ENCODE data around the gene GRK1. TPM values are rescaled to one million over a fixed set of nuclear protein-coding genes. Genes with fewer than 3 reads are reported as not detected.

GRK1 gene
- total RNA-seq, 1 experiment from 2014 or later, result not detected

DNA sequence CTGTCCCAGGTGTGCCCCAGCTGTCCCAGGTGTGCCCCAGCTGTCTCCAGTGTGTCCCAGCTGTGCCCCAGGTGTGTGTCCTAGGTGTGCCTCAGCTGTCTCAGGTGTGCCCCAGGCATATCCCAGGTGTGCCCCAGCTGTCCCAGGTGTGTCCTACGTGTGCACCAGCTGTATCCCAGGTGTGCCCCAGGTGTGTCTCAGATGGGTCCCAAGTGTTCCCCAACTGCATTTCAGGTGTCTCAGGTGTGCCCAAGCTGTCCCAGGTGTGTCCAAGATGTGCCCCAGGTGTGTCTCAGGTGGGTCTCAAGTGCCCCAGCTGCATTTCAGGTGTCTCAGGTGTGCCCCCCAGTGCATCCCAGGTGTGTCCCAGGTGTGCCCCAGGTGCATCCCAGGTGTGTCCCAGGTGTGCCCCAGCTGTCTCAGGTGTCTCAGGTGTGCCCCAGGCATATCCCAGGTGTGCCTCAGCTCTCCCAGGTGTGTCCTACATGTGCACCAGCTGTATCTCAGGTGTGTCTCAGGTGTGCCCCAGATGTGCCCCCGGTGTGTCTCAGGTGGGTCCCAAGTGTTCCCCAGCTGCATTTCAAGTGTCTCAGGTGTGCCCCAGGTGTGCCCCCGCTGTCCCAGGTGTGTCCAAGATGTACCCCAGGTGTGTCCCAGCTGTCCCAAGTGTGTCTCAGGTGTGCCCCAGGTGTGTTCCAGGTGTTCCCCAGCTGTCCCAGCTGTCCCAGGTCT, 1.3 kb upstream of the GRK1 start:
- Mint-ChIP-seq H3K27me3 (ENCODE audit: insufficient read depth, unreplicated experiment) (peaks cover 5% of the 10 kb centered on the region), H3K27ac (ENCODE audit: low read depth, unreplicated experiment) (no peak overlapping the region), H3K9me3 (ENCODE audit: unreplicated experiment) (peaks cover 15% of the 10 kb centered on the region), H3K4me1 (ENCODE audit: insufficient read depth, unreplicated experiment) (no peaks in the 10 kb centered on the region), H3K36me3 (ENCODE audit: insufficient read depth, unreplicated experiment) (peaks cover 6% of the 10 kb centered on the region), H3K4me3 (ENCODE audit: unreplicated experiment) (no peak overlapping the region)
- no peak for DNase-seq (ENCODE audit: unreplicated experiment)
- no TSS peak for BruUV-seq (replicated peaks)
- intact Hi-C loops (cut with micrococcal nuclease), result no loop called here
- POLR2A ChIA-PET, result interaction anchor here (0.7 kb wide), 1 partner anchor 185 kb away, joined by 3 read pairs; no protein-coding TSS in a partner anchor
- CTCF ChIA-PET, result interaction anchor here (0.7 kb wide), 1 partner anchor 59 kb away, joined by 5 read pairs; no protein-coding TSS in a partner anchor
- TF ChIP-seq CTCF (IDR thresholded peaks at IDR 0.05; ENCODE audit: unreplicated experiment), result no peak

- H3K27me3 Mint-ChIP-seq (ENCODE audit: insufficient read depth, unreplicated experiment), result peaks cover under 1% of the 10 kb centered on the region
- ChIA-PET CTCF (interaction anchor here (0.6 kb wide), 1 partner anchor 170 kb away, joined by 3 read pairs; no protein-coding TSS in a partner anchor), POLR2A (no interaction called here)
- H3K4me3 Mint-ChIP-seq (ENCODE audit: unreplicated experiment), result no peak overlapping the region
- H3K27ac Mint-ChIP-seq (ENCODE audit: low read depth, unreplicated experiment), result no peak overlapping the region
- intact Hi-C loops (cut with micrococcal nuclease), result no loop called here
- no peaks in the 10 kb centered on the region for H3K4me1 Mint-ChIP-seq (ENCODE audit: insufficient read depth, unreplicated experiment)
- TF ChIP-seq CTCF (IDR thresholded peaks at IDR 0.05; ENCODE audit: unreplicated experiment), result no peak
- no peak for DNase-seq (ENCODE audit: unreplicated experiment)
- H3K36me3 Mint-ChIP-seq (ENCODE audit: insufficient read depth, unreplicated experiment), result peaks cover 6% of the 10 kb centered on the region
- BruUV-seq (replicated peaks), result no TSS peak
- peaks cover 10% of the 10 kb centered on the region for H3K9me3 Mint-ChIP-seq (ENCODE audit: unreplicated experiment)
Measured at GRCh38 chr13:113666329-113666670, 719 bp upstream of the GRK1 start.

- intact Hi-C loops (cut with micrococcal nuclease), result no loop called here
- peaks cover 6% of the 10 kb centered on the region for H3K36me3 Mint-ChIP-seq (ENCODE audit: insufficient read depth, unreplicated experiment)
- BruUV-seq (replicated peaks), result no TSS peak
- no peak for DNase-seq (ENCODE audit: unreplicated experiment)
- no peak overlapping the region for H3K27ac Mint-ChIP-seq (ENCODE audit: low read depth, unreplicated experiment)
- no peaks in the 10 kb centered on the region for H3K4me1 Mint-ChIP-seq (ENCODE audit: insufficient read depth, unreplicated experiment)
- TF ChIP-seq CTCF (IDR thresholded peaks at IDR 0.05; ENCODE audit: unreplicated experiment), result no peak
- CTCF ChIA-PET, result interaction anchor here (0.7 to 0.9 kb wide), 2 partner anchors 57 to 544 kb away, joined by 3 to 5 read pairs; no protein-coding TSS in a partner anchor
- POLR2A ChIA-PET, result no interaction called here
- H3K9me3 Mint-ChIP-seq (ENCODE audit: unreplicated experiment), result peaks cover 9% of the 10 kb centered on the region
- H3K4me3 Mint-ChIP-seq (ENCODE audit: unreplicated experiment), result no peak overlapping the region
- no peaks in the 10 kb centered on the region for H3K27me3 Mint-ChIP-seq (ENCODE audit: insufficient read depth, unreplicated experiment)
Measured at GRCh38 chr13:113667771-113668490, 912 bp downstream of the GRK1 start.

- no peak for TF ChIP-seq CTCF (IDR thresholded peaks at IDR 0.05; ENCODE audit: unreplicated experiment)
- peaks cover 6% of the 10 kb centered on the region for H3K36me3 Mint-ChIP-seq (ENCODE audit: insufficient read depth, unreplicated experiment)
- intact Hi-C loops (cut with micrococcal nuclease), result no loop called here
- no peak overlapping the region for H3K27ac Mint-ChIP-seq (ENCODE audit: low read depth, unreplicated experiment)
- H3K4me1 Mint-ChIP-seq (ENCODE audit: insufficient read depth, unreplicated experiment), result no peaks in the 10 kb centered on the region
- no peaks in the 10 kb centered on the region for H3K27me3 Mint-ChIP-seq (ENCODE audit: insufficient read depth, unreplicated experiment)
- no peak overlapping the region for H3K4me3 Mint-ChIP-seq (ENCODE audit: unreplicated experiment)
- DNase-seq (ENCODE audit: unreplicated experiment), result no peak
- POLR2A ChIA-PET, result no interaction called here
- CTCF ChIA-PET, result no interaction called here
- peaks cover 9% of the 10 kb centered on the region for H3K9me3 Mint-ChIP-seq (ENCODE audit: unreplicated experiment)
- BruUV-seq (replicated peaks), result no TSS peak
Measured at GRCh38 chr13:113668491-113668971, 1.5 kb downstream of the GRK1 start.
